Ovary (tissue), 10 donors: ENCODE results near the gene MCTP1. TPM values are rescaled to one million over a fixed set of nuclear protein-coding genes. Genes with fewer than 3 reads are reported as not detected.
A peak's percentile ranks its signal among the peaks of the same experiment; 100 is the strongest.

Experiments
- DNase-seq, 5 donors: peaks; one replicate each; pipeline ENCODE4 v3.0.0-alpha.2; 2019 to 2020
- H3K27ac ChIP-seq, 2 donors: fragments of 200-600 bp; one replicate each; pipeline versions ENCODE4 v1.5.1 to v1.8.0; 2019 to 2022
- H3K27me3 ChIP-seq: fragments of 200-600 bp; one replicate; pipeline ENCODE4 v1.8.0; 2022
- H3K36me3 ChIP-seq: fragments of 200-600 bp; sonication (generic); one replicate; pipeline ENCODE4 v1.5.1; 2019
- H3K4me1 ChIP-seq: one replicate; pipeline ENCODE4 v1.8.1; 2013; ENCODE audit warnings: mild to moderate bottlenecking, moderate library complexity; ENCODE audit not compliant: insufficient read depth
- H3K4me3 ChIP-seq: fragments of 200-600 bp; sonication (generic); one replicate; pipeline ENCODE4 v1.5.1; 2017
- H3K9me3 ChIP-seq, 2 donors: fragments of 200-600 bp in 1 of 2; sonication (generic) in 1 of 2; one replicate each; pipeline versions ENCODE4 v1.5.1 to v1.8.1; 2013 to 2019; ENCODE audit warnings: mild to moderate bottlenecking in 1 of 2, moderate library complexity in 1 of 2
- CTCF ChIP-seq, 3 donors: fragments of 450-650 bp in 2 of 3; fragments of 200-600 bp in 1 of 3; IDR thresholded peaks; one replicate each; pipeline versions ENCODE4 v1.5.1 to v1.8.0; 2016 to 2022; ENCODE audit warnings: antibody characterized with exemption in 3 of 3, mild to moderate bottlenecking in 1 of 3
- EP300 ChIP-seq: sonication (generic); formaldehyde crosslinking; IDR thresholded peaks from one replicate; pipeline ENCODE4 v1.6.1; 2017; ENCODE audit warnings: antibody characterized with exemption
- POLR2A ChIP-seq: fragments of 450-650 bp; IDR thresholded peaks from one replicate; pipeline ENCODE4 v1.6.1; 2017; ENCODE audit warnings: antibody characterized with exemption, mild to moderate bottlenecking, moderate library complexity
- WGBS, 3 donors: extraction: QIAGEN DNeasy Blood & Tissue Kit in 1 of 3; methylation state at CpG; one replicate each; pipeline versions ENCODE4 v1.1.5 to v1.1.7; 2013 to 2017; 5-methylcytosine and 5-hydroxymethylcytosine counted together
- intact Hi-C, 4 donors: fragments of 100-400 bp; cut with DNase I; formaldehyde crosslinking; loops; one replicate each; pipeline versions ENCODE4 v1.11.0 to v1.15.1; 2022 to 2023
- long read RNA-seq, 3 donors: library from polyadenylated mRNA in 2 of 3; unstranded in 2 of 3; transcript quantifications; one replicate each; pipeline ENCODE4 v2.0.0 and lab custom pipeline, GENCODE V29; 2021 to 2026
- polyA plus RNA-seq, 2 donors: library from polyadenylated mRNA; stranded (reverse); fragments of 200-250 nt in 1 of 2; fragments of 350-450 nt in 1 of 2; fragmentation: Illumina TruSeq in 1 of 2; extraction: RNeasy Lipid Tissue Mini Kit (QIAGEN cat#74804) in 1 of 2; gene quantifications; one replicate each; pipeline ENCODE4 v1.2.3, GENCODE V29; 2013 to 2014
- total RNA-seq, 7 donors: library from RNA; depleted of rRNA in 2 of 7; stranded (reverse); fragments of >200 nt in 2 of 7; fragmentation: NEBNext Ultra II Directional in 3 of 7; extraction: Animal tissue kit (Norgen Biotek cat#: 25700) in 3 of 7; gene quantifications; one replicate each; pipeline versions ENCODE4 v1.1.0 to v1.2.4, GENCODE V29; 2016 to 2023
- donor health status: DM: no; HTN: no; CAD: no; lungs with moderate emphysema.
- donor health status: DM: no; HTN: no; CAD: no.
- donor health status: Bipolar disorder and iron deficiency.
- donor health status: DM: yes; HTN: yes; CAD: no.
- donor health status: DM: no; HTN: no; CAD: no.
- donor health status: DM: yes; HTN: yes; CAD: no.

MCTP1 gene
- total RNA-seq (10 to 100 TPM in 1 of 7 donors, 1 to 10 TPM in 6; 1.7 to 11.4 (median 5.1) TPM), polyA plus RNA-seq (1 to 10 TPM; 2.7 to 5.0 TPM)
- long read RNA-seq, donor 1, result 0 reads
- long read RNA-seq, donor 2, result 0 reads
- long read RNA-seq, donor 3, result 0 reads

DNA sequence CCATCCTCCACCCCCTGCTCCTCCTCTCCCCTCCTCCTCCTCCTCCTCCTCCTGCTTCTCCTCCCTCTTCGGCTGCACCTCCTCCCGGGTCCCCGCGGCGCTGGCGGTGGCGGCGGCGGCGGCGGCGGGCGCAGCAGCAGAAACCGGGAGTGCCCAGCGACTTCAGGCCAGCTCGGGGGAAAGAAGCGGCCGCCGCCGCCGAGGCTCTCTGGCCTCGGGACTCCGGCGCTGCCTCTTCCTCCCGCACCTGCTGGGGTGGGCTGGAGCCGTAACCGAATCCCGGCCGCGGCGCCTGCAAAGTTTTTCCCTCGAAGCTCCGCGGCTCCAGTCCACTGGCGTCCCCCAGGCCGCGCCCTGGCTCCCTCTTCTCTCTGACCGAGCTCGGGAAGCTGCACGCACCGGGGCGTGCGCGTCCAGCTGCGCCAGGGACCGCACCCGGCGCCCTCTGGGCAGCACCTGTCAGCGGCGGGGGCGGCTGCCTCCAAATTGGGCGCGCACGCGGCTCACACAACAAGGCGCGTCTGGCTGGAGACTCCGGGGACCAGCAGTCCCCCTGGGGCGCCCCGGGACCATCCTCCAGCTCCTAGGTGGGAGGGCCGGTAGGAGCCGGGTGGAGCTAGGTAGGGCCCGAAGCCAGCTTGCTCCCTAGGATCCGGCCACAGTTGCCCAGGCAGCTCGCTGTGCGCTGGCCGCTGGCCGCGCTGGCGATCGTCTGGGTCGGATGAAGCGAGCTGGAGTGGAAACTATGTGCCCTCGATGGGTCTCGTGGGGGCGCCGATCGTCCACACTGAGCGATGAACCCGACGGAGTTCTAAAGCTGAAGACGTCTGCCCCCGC is at the start of gene MCTP1:
MCTP1 (minus strand) TSS at position 523 of the 837 bp plus-strand sequence.
- DNase-seq, result peak in 1 of 5 donors; percentile 12
- intact Hi-C loops, result no loop called here
- WGBS, 3 donors, result 0 to 1% (median 1%) methylated on average over 60 to 83 of the region's 83 CpGs
- Histone ChIP-seq H3K4me1 (peaks cover 1% of the 10 kb centered on the region), H3K27ac (no peak within 1 kb of the TSS), H3K4me3 (peak within 1 kb of the TSS; percentile 39), H3K36me3 (no peaks in the 10 kb centered on the region), H3K9me3 (no peaks in the 10 kb centered on the region), H3K27me3 (no peaks in the 10 kb centered on the region)
- TF ChIP-seq CTCF (IDR thresholded peaks at IDR 0.05) (no peak), POLR2A (no peak), EP300 (no peak)

DNA sequence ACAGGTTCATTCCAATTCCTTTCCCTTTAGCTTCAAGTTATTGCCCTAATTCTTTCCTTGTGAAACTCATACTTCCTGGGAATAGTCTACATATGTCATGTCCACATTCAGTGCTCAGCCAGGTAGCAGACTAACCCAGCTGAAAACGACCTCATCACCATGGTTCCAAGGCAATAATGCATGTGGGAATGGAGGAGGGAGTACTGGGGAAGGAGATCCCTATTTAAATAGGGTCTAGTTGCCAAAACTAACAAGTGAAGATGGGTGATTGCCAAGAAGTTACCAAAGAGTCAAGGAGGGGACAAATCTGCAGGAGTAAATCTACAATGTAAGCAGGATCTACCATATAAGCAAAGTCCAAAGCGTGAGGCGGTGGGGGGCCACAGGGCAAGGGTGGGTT is 47.3 kb upstream of the MCTP1 start:
- Histone ChIP-seq H3K4me3 (no peak overlapping the region), H3K9me3 (no peaks in the 10 kb centered on the region), H3K36me3 (no peaks in the 10 kb centered on the region), H3K27me3 (no peaks in the 10 kb centered on the region), H3K4me1 (no peaks in the 10 kb centered on the region), H3K27ac (no peak overlapping the region)
- DNase-seq, result no peak
- TF ChIP-seq CTCF (IDR thresholded peaks at IDR 0.05) (no peak), EP300 (no peak), POLR2A (no peak)
- 65 to 74% (median 68%) methylated on average over 3 of the region's 3 CpGs for WGBS, 3 donors
- intact Hi-C loops, result no loop called here

GRCh38 chr5:95331358-95331757 is 46.5 kb upstream of the MCTP1 start:
- Histone ChIP-seq H3K27ac (no peak overlapping the region), H3K27me3 (no peaks in the 10 kb centered on the region), H3K4me3 (no peak overlapping the region), H3K36me3 (no peaks in the 10 kb centered on the region), H3K9me3 (no peaks in the 10 kb centered on the region), H3K4me1 (no peaks in the 10 kb centered on the region)
- DNase-seq, result no peak
- 38 to 47% (median 45%) methylated on average over 3 of the region's 3 CpGs for WGBS, 3 donors
- intact Hi-C loops, result no loop called here
- TF ChIP-seq CTCF (IDR thresholded peaks at IDR 0.05) (no peak), EP300 (no peak), POLR2A (no peak)

GRCh38 chr5:95327211-95327610 is 42.3 kb upstream of the MCTP1 start:
- no peak for DNase-seq
- WGBS, 3 donors, result 56 to 74% (median 66%) methylated on average over 6 of the region's 6 CpGs
- Histone ChIP-seq H3K36me3 (no peaks in the 10 kb centered on the region), H3K4me3 (no peak overlapping the region), H3K4me1 (no peaks in the 10 kb centered on the region), H3K27me3 (no peaks in the 10 kb centered on the region), H3K27ac (no peak overlapping the region), H3K9me3 (no peaks in the 10 kb centered on the region)
- TF ChIP-seq EP300 (no peak), POLR2A (no peak), CTCF (IDR thresholded peaks at IDR 0.05) (no peak)
- intact Hi-C loops, result no loop called here
